ENCODE results near the gene PISD.

DNA sequence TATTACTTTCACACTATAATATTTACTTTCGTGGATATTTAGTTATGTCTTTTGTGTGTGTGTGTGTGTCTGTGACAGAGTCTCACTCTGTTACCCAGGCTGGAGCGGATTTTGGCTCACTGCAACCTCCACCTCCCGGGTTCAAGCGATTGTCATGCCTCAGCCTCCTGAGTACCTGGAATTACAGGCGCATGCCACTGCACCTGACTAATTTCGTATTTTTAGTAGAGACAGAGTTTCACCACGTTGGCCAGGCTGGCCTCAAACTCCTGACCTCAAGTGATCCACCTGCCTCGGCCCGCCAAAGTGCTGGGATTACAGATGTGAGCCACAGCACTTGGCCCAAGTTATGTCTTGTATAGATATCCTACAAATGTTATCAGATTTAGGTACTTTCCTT is 9.9 kb downstream of the PISD start:
- TF ChIP-seq, protein P1, sequence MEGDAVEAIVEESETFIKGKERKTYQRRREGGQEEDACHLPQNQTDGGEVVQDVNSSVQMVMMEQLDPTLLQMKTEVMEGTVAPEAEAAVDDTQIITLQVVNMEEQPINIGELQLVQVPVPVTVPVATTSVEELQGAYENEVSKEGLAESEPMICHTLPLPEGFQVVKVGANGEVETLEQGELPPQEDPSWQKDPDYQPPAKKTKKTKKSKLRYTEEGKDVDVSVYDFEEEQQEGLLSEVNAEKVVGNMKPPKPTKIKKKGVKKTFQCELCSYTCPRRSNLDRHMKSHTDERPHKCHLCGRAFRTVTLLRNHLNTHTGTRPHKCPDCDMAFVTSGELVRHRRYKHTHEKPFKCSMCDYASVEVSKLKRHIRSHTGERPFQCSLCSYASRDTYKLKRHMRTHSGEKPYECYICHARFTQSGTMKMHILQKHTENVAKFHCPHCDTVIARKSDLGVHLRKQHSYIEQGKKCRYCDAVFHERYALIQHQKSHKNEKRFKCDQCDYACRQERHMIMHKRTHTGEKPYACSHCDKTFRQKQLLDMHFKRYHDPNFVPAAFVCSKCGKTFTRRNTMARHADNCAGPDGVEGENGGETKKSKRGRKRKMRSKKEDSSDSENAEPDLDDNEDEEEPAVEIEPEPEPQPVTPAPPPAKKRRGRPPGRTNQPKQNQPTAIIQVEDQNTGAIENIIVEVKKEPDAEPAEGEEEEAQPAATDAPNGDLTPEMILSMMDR (IDR thresholded peaks at IDR 0.05; ENCODE audit: low read depth, low read length), result no peak
- TF ChIP-seq, protein P2, sequence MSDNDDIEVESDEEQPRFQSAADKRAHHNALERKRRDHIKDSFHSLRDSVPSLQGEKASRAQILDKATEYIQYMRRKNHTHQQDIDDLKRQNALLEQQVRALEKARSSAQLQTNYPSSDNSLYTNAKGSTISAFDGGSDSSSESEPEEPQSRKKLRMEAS (IDR thresholded peaks at IDR 0.05; ENCODE audit: low read depth, low read length), result no peak
- TF ChIP-seq POLR2A (IDR thresholded peaks at IDR 0.05; ENCODE audit: extremely low read depth, insufficient read length) (no peak), MYC (IDR thresholded peaks at IDR 0.05; ENCODE audit: low read depth, low read length) (no peak)

Data from NB4 (cell line).